ENCODE results near the gene TSBP1.

The TSBP1 gene

DNA sequence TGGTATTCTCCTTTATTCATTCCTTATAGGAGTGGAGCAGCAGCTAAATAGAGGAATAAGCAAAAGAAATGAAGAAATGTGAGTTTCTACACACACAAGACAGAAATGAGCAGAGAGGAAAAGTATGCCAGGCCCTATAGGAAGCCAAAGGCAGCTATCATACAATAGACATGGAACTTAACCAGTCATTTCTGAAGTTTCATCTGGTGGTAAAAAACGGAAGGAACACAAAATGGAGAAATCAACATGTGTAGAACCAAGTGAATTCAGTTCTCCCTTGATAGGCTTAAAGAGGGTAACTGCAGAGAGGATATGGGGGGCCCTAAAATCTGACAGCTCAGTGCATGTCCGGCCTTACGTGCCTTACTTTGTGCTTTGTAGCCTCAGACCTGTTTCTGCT lies 44.6 kb downstream of the TSBP1 start:
- Histone ChIP-seq H3K27me3 (ENCODE audit: control insufficient read depth, low read length) (no peaks in the 10 kb centered on the region), H3K9me3 (ENCODE audit: control insufficient read depth, insufficient read depth, low read length) (no peaks in the 10 kb centered on the region), H3K4me1 (ENCODE audit: control insufficient read depth, low read length) (peaks cover 8% of the 10 kb centered on the region), H3K27ac (ENCODE audit: low read depth, low read length) (no peak overlapping the region), H3K4me3 (ENCODE audit: low read length) (no peak overlapping the region), H3F3A (ENCODE audit: control insufficient read depth, insufficient read depth) (no peaks in the 10 kb centered on the region), H3K79me2 (ENCODE audit: control insufficient read depth, low read length) (no peaks in the 10 kb centered on the region), H3K36me3 (ENCODE audit: control insufficient read depth, low read length) (no peaks in the 10 kb centered on the region), H3K9me2 (replicated peaks; ENCODE audit: control insufficient read depth, low read length) (no peaks in the 10 kb centered on the region), H3K4me2 (ENCODE audit: low read length) (no peak overlapping the region), H4K20me1 (ENCODE audit: control insufficient read depth, insufficient read depth, low read depth, low read length) (no peaks in the 10 kb centered on the region)
- no peak for TF ChIP-seq EZH2phosphoT487 (IDR thresholded peaks at IDR 0.05; ENCODE audit: borderline replicate concordance, low read length)

DNA sequence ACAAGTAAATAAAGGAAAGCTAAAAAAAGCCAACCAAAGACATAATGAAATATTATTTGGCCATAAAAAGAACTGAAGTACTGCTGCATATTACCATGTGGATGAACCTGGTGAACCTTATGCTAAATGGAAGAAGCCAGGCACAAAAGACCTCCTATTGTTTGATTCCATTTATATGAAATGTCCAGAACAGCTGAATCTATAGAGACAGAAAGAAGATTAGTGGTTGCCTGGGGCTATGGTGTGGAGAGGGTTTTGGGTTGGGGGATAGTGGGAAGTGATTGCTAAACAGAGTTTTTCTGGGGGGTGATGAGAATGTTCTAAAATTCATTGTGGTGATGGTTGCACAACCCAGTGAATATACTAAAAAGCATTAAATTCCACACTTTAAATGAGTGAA lies 53.2 kb downstream of the TSBP1 start:
- Histone ChIP-seq H3K79me2 (ENCODE audit: control insufficient read depth, low read length) (no peaks in the 10 kb centered on the region), H3K36me3 (ENCODE audit: control insufficient read depth, low read length) (no peaks in the 10 kb centered on the region), H3K4me2 (ENCODE audit: low read length) (no peak overlapping the region)

DNA sequence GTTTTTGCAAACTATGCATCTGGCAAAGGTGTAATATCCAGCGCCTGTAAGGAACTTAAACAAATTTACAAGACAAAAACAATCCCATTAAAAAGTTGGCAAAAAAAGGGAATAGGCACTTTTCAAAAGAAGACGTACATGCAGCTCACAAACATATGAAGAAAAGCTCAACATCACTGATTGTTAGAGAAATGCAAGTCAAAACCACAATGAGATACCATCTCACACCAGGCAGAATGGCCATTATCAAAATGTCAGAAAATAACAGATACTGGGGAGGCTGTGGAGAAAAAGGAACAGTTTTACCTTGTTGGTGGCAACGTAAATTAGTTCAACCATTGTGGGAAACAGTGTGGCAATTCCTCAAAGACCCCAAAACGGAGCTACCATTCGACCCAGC lies 54.2 kb downstream of the TSBP1 start:
- Histone ChIP-seq H3K27ac (ENCODE audit: low read depth, low read length) (no peak overlapping the region), H3K9me2 (replicated peaks; ENCODE audit: control insufficient read depth, low read length) (no peaks in the 10 kb centered on the region), H3K79me2 (ENCODE audit: control insufficient read depth, low read length) (no peaks in the 10 kb centered on the region), H3K27me3 (ENCODE audit: control insufficient read depth, low read length) (no peaks in the 10 kb centered on the region), H3F3A (ENCODE audit: control insufficient read depth, insufficient read depth) (no peaks in the 10 kb centered on the region), H4K20me1 (ENCODE audit: control insufficient read depth, insufficient read depth, low read depth, low read length) (no peaks in the 10 kb centered on the region), H3K36me3 (ENCODE audit: control insufficient read depth, low read length) (no peaks in the 10 kb centered on the region), H3K4me3 (ENCODE audit: low read length) (no peak overlapping the region), H3K4me1 (ENCODE audit: control insufficient read depth, low read length) (no peaks in the 10 kb centered on the region), H3K9me3 (ENCODE audit: control insufficient read depth, insufficient read depth, low read length) (no peaks in the 10 kb centered on the region), H3K4me2 (ENCODE audit: low read length) (no peak overlapping the region)
- no peak for TF ChIP-seq EZH2phosphoT487 (IDR thresholded peaks at IDR 0.05; ENCODE audit: borderline replicate concordance, low read length)
- TF ChIP-seq, protein P1, sequence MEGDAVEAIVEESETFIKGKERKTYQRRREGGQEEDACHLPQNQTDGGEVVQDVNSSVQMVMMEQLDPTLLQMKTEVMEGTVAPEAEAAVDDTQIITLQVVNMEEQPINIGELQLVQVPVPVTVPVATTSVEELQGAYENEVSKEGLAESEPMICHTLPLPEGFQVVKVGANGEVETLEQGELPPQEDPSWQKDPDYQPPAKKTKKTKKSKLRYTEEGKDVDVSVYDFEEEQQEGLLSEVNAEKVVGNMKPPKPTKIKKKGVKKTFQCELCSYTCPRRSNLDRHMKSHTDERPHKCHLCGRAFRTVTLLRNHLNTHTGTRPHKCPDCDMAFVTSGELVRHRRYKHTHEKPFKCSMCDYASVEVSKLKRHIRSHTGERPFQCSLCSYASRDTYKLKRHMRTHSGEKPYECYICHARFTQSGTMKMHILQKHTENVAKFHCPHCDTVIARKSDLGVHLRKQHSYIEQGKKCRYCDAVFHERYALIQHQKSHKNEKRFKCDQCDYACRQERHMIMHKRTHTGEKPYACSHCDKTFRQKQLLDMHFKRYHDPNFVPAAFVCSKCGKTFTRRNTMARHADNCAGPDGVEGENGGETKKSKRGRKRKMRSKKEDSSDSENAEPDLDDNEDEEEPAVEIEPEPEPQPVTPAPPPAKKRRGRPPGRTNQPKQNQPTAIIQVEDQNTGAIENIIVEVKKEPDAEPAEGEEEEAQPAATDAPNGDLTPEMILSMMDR (IDR thresholded peaks at IDR 0.05; ENCODE audit: low read depth, low read length, poor library complexity, severe bottlenecking): no peak

More for the DNA sequence above, 53.2 kb downstream of the TSBP1 start:
- no peaks in the 10 kb centered on the region for H3K4me1 ChIP-seq (ENCODE audit: control insufficient read depth, low read length)
- TF ChIP-seq, protein P1 (IDR thresholded peaks at IDR 0.05; ENCODE audit: low read depth, low read length, poor library complexity, severe bottlenecking): no peak
- no peak for TF ChIP-seq EZH2phosphoT487 (IDR thresholded peaks at IDR 0.05; ENCODE audit: borderline replicate concordance, low read length)
- no peaks in the 10 kb centered on the region for H3K9me3 ChIP-seq (ENCODE audit: control insufficient read depth, insufficient read depth, low read length)
- H3F3A ChIP-seq (ENCODE audit: control insufficient read depth, insufficient read depth): no peaks in the 10 kb centered on the region
- no peak overlapping the region for H3K4me3 ChIP-seq (ENCODE audit: low read length)
- no peak overlapping the region for H3K27ac ChIP-seq (ENCODE audit: low read depth, low read length)
- no peaks in the 10 kb centered on the region for H4K20me1 ChIP-seq (ENCODE audit: control insufficient read depth, insufficient read depth, low read depth, low read length)
- no peaks in the 10 kb centered on the region for H3K27me3 ChIP-seq (ENCODE audit: control insufficient read depth, low read length)
- H3K9me2 ChIP-seq (replicated peaks; ENCODE audit: control insufficient read depth, low read length): no peaks in the 10 kb centered on the region

DNA sequence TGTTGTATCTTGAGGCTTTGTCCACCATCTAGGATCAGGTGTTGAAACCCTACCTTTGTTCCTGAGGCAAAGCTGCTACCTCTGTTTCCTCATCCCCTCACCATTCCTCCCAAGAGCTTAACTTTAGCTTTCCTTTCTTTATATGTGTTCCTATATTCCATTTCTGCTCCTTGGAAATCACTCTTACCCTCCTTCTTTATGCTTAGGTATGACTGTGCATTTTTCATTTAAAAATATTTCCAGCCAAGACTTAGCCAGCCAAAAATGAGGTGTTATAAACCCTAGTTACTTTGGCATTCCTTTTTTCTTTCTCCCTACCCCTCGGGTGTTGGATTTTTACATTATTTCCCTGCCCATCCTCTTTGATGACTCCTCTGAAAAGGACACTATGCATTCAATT lies 57.7 kb downstream of the TSBP1 start:
- Histone ChIP-seq H3K4me1 (ENCODE audit: control insufficient read depth, low read length) (no peaks in the 10 kb centered on the region), H3K4me2 (ENCODE audit: low read length) (no peak overlapping the region), H3K79me2 (ENCODE audit: control insufficient read depth, low read length) (no peaks in the 10 kb centered on the region), H3K27me3 (ENCODE audit: control insufficient read depth, low read length) (no peaks in the 10 kb centered on the region), H3K9me2 (replicated peaks; ENCODE audit: control insufficient read depth, low read length) (no peaks in the 10 kb centered on the region), H4K20me1 (ENCODE audit: control insufficient read depth, insufficient read depth, low read depth, low read length) (no peaks in the 10 kb centered on the region), H3K4me3 (ENCODE audit: low read length) (no peak overlapping the region), H3F3A (ENCODE audit: control insufficient read depth, insufficient read depth) (no peaks in the 10 kb centered on the region), H3K36me3 (ENCODE audit: control insufficient read depth, low read length) (no peaks in the 10 kb centered on the region), H3K9me3 (ENCODE audit: control insufficient read depth, insufficient read depth, low read length) (no peaks in the 10 kb centered on the region), H3K27ac (ENCODE audit: low read depth, low read length) (no peak overlapping the region)
- TF ChIP-seq, protein P1 (IDR thresholded peaks at IDR 0.05; ENCODE audit: low read depth, low read length, poor library complexity, severe bottlenecking): no peak
- no peak for TF ChIP-seq EZH2phosphoT487 (IDR thresholded peaks at IDR 0.05; ENCODE audit: borderline replicate concordance, low read length)
